Right atrium auricular region (tissue), 2 donors: ENCODE results near the gene KCNJ8. TPM values are rescaled to one million over a fixed set of nuclear protein-coding genes. Genes with fewer than 3 reads are reported as not detected.

Experiments used
- DNase-seq: peaks from one replicate; pipeline ENCODE4 v3.0.0-alpha.2; 2019; ENCODE audit warnings: low spot score
- H3K27ac ChIP-seq, 2 donors: fragments of 200-600 bp; sonication (generic); 1 replicate in 1 of 2; 2 replicates in 1 of 2; pipeline ENCODE4 v1.5.1; 2016 to 2019
- H3K27me3 ChIP-seq, 2 donors: fragments of 200-600 bp; sonication (generic); one replicate each; pipeline versions ENCODE4 v1.5.1 to v1.6.0; 2017 to 2019
- H3K36me3 ChIP-seq: fragments of 200-600 bp; sonication (generic); one replicate; pipeline ENCODE4 v1.5.1; 2016
- H3K4me1 ChIP-seq, 2 donors: fragments of 200-600 bp; sonication (generic); one replicate each; pipeline versions ENCODE4 v1.5.1 to v1.6.0; 2017 to 2019
- H3K4me3 ChIP-seq, 2 donors: fragments of 200-600 bp; sonication (generic); 1 replicate in 1 of 2; 2 replicates in 1 of 2; pipeline ENCODE4 v1.5.1; 2017 to 2019; ENCODE audit warnings: mild to moderate bottlenecking in 1 of 2, moderate library complexity in 1 of 2
- H3K9me3 ChIP-seq, 2 donors: fragments of 200-600 bp; sonication (generic); one replicate each; pipeline ENCODE4 v1.5.1; 2019
- total RNA-seq, 2 donors: library from RNA; depleted of rRNA; stranded (reverse); fragments of >200 nt; gene quantifications; one replicate each; pipeline ENCODE4 v1.1.0, GENCODE V29; 2016
- TF ChIP-seq, protein P1 (sequence below), 2 donors: fragments of 200-600 bp; sonication (generic); IDR thresholded peaks; one replicate each; pipeline ENCODE4 v1.5.1; 2019; ENCODE audit warnings: antibody characterized with exemption in 2 of 2

KCNJ8 gene
- total RNA-seq, 2 donors from 2014 or later = 25.4 to 37.1 TPM

DNA sequence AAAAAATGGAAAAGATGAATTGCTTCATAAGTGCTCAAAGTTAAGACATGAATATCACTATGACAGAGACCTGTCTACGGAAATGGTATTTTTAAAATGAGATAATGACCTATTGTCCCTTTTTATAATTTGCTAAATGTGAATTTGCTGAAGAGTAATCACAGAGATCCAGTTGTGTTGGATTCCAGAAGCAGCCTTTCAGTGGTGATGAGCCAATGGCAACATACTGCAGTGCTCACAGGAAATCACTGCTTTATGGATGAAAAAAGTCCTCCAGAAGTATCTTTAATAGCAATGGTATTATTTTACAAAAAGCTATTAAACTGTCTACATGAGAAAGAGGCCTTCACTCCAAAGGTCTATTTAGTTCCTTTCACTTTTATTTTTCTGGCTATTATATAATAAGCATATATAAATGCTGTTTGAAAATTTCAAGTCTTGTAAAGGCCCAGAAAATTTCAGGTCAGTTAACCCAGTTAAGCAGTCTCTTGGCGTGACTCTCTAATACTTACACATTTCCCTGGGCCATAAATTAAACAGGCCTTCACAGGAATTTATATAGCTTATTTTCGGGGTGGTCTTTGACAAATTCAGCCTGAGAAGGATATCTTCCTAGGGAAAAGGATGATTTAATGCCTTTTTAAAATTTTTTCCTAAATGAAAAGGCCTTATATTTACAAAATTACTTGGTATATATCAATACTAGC lies 55.4 kb downstream of the KCNJ8 start:
- no peak overlapping the region for H3K4me3 ChIP-seq
- no peaks in the 10 kb centered on the region for H3K9me3 ChIP-seq
- H3K27me3 ChIP-seq = no peaks in the 10 kb centered on the region
- peaks cover 0 to 6% of the 10 kb centered on the region in 2 donors for H3K4me1 ChIP-seq
- no peak overlapping the region for H3K27ac ChIP-seq
- no peak for DNase-seq
- TF ChIP-seq, protein P1, sequence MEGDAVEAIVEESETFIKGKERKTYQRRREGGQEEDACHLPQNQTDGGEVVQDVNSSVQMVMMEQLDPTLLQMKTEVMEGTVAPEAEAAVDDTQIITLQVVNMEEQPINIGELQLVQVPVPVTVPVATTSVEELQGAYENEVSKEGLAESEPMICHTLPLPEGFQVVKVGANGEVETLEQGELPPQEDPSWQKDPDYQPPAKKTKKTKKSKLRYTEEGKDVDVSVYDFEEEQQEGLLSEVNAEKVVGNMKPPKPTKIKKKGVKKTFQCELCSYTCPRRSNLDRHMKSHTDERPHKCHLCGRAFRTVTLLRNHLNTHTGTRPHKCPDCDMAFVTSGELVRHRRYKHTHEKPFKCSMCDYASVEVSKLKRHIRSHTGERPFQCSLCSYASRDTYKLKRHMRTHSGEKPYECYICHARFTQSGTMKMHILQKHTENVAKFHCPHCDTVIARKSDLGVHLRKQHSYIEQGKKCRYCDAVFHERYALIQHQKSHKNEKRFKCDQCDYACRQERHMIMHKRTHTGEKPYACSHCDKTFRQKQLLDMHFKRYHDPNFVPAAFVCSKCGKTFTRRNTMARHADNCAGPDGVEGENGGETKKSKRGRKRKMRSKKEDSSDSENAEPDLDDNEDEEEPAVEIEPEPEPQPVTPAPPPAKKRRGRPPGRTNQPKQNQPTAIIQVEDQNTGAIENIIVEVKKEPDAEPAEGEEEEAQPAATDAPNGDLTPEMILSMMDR (IDR thresholded peaks at IDR 0.05) = no peak
- no peaks in the 10 kb centered on the region for H3K36me3 ChIP-seq

DNA sequence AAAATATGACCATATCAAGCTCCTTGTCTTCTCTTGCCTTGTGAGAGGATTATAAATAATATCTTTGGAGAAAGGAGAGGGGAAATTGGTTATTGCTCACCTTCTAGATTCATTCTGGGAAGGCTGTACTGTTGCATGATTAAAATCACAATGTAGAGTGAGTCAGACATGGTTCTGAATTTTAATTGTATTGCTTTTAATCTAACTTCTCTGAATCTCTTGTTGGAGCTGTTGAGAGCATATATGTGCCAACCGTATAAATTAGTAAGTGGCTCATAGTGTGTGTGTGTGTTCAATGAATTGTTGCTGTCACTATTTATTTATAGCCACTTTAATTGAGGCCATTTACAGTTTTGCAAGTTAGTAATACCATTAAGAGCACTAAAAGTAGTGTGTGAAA lies 56.1 kb downstream of the KCNJ8 start:
- Histone ChIP-seq H3K27me3 (no peaks in the 10 kb centered on the region), H3K36me3 (no peaks in the 10 kb centered on the region), H3K4me3 (no peak overlapping the region), H3K4me1 (peaks cover 0 to 6% of the 10 kb centered on the region in 2 donors), H3K27ac (no peak overlapping the region), H3K9me3 (no peaks in the 10 kb centered on the region)
- TF ChIP-seq, protein P1 (IDR thresholded peaks at IDR 0.05) = no peak
- DNase-seq = no peak

DNA sequence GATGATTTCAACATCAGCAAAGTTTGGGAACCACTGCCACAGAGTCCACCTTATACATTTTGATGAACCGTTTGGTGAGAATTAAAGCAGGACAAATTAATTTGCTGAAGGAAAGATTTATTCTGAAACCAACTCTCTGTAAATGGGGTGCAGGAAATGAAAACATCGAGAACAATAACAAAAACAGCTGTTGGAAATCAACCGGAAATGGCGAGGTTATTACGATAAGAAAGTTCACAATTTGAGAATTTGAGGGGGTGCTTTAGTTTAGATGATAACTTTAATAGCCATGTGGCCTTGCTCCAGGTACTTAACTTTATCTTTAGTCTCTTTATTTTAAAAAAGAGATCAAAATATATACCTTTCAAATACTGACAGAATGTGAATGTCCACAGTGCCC lies 56.7 kb downstream of the KCNJ8 start:
- Histone ChIP-seq H3K9me3 (no peaks in the 10 kb centered on the region), H3K4me3 (no peak overlapping the region), H3K4me1 (peaks cover 0 to 6% of the 10 kb centered on the region in 2 donors), H3K36me3 (no peaks in the 10 kb centered on the region), H3K27me3 (no peaks in the 10 kb centered on the region), H3K27ac (no peak overlapping the region)
- TF ChIP-seq, protein P1 (IDR thresholded peaks at IDR 0.05) = no peak
- DNase-seq = no peak

DNA sequence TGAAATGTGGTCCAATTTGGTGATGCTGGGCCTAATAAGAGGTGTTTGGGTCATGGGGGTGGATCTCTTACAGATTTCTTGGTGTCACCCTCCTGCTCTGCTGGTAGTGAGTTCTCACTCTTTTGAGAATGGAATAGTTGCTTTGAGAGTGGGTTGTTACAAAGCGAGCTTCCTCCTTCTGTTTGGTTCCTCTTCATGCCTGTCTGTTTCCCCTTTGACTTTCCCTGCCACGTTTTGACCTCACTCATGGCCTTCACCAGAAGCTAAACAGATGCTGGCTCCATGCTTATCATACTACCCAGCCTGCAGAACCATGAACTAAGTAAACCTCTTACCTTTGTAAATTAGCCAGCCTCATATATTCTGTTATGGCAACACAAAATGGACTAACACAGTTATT lies 59.1 kb downstream of the KCNJ8 start:
- Histone ChIP-seq H3K4me1 (peaks cover 0 to 20% of the 10 kb centered on the region in 2 donors), H3K27ac (no peak overlapping the region), H3K27me3 (no peaks in the 10 kb centered on the region), H3K4me3 (no peak overlapping the region), H3K9me3 (no peaks in the 10 kb centered on the region), H3K36me3 (no peaks in the 10 kb centered on the region)
- DNase-seq = no peak
- TF ChIP-seq, protein P1 (IDR thresholded peaks at IDR 0.05) = no peak

Other genes with a start within 250 kb of the KCNJ8 start
- 1 to 10 TPM; 5.6 to 8.3 TPM for gene SPX, start 248.4 kb downstream of the KCNJ8 start, total RNA-seq
- gene GYS2, start 169.9 kb downstream of the KCNJ8 start, total RNA-seq = not detected
- 1,000 to 10,000 TPM in 1 of 2 donors, 100 to 1,000 TPM in 1; 727 to 1,254 TPM for gene LDHB, start 116.9 kb downstream of the KCNJ8 start, total RNA-seq
- gene ABCC9, start 166.7 kb upstream of the KCNJ8 start, total RNA-seq = 10 to 100 TPM; 25.0 to 52.8 TPM